SJSA1 (cell line): ENCODE data around the gene HHIPL1. TPM values are rescaled to one million over a fixed set of nuclear protein-coding genes. Genes with fewer than 3 reads are reported as not detected.

Source experiments
- DNase-seq, 2 experiments: peaks; one replicate each; pipeline ENCODE4 v3.0.0-alpha.2; 2015 to 2020; ENCODE audit warnings: low spot score in 2 of 2, low read depth in 1 of 2
- H3K27ac ChIP-seq: fragments of 250-450 bp; sonication (Bioruptor Pico); 2 replicates; pipeline ENCODE4 v1.5.1; 2020; ENCODE audit warnings: mild to moderate bottlenecking, moderate library complexity
- H3K27me3 ChIP-seq: fragments of 250-450 bp; sonication (Bioruptor Pico); replicated peaks from 2 replicates; pipeline ENCODE4 v1.5.1; 2020; ENCODE audit warnings: mild to moderate bottlenecking, moderate library complexity
- H3K36me3 ChIP-seq: fragments of 250-450 bp; sonication (Bioruptor Pico); 2 replicates; pipeline ENCODE4 v1.5.1; 2020; ENCODE audit warnings: mild to moderate bottlenecking
- H3K4me1 ChIP-seq: fragments of 250-450 bp; sonication (Bioruptor Pico); replicated peaks from 2 replicates; pipeline ENCODE4 v1.6.1; 2021; ENCODE audit warnings: mild to moderate bottlenecking
- H3K4me3 ChIP-seq: fragments of 250-450 bp; sonication (Bioruptor Pico); 2 replicates; pipeline ENCODE4 v1.5.1; 2020; ENCODE audit warnings: mild to moderate bottlenecking
- H3K9me3 ChIP-seq: fragments of 250-450 bp; sonication (Bioruptor Pico); replicated peaks from 2 replicates; pipeline ENCODE4 v1.5.1; 2020; ENCODE audit warnings: mild to moderate bottlenecking
- total RNA-seq: library from RNA; depleted of rRNA; stranded (reverse); fragments of >200 nt; shearing (Covaris generic); gene quantifications from 2 replicates; pipeline ENCODE4 v1.2.3, GENCODE V29; 2014; rRNA removed

The HHIPL1 gene
- 0.42 TPM in 1 of 2 replicates, not detected in the other for total RNA-seq

DNA sequence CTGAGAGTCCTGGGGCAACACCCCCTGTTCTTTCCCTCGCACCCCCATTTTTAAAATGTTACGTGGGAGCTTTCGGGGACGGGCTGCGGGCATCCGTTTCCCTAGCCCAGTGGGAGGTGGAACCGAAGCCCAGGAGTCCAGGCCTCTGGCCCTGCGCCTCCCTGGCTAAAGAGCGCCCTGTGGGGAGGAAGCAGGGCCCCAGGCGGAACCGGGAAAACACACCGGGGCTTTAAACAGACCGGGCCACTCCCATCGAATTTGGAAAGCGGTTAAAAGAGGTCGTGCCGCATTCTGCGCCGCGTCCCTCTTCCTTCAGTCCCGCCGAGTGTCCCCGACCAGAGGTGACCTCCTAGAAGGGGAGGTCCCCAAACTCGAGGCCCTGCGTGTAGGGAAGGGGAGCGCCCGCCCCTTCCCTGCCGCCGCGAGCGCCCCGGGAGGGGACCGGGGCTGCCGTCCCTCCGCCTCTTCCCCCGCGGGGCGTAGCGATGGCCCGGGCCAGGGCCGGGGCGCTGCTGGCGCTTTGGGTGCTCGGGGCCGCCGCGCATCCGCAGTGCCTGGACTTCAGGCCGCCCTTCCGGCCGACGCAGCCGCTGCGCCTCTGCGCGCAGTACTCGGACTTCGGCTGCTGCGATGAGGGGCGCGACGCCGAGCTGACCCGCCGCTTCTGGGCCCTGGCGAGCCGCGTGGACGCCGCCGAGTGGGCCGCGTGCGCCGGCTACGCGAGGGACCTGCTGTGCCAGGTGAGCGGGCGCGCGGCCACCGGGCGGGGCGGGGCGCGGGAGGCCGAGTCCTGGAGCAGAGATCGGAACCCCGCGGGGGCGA is at the start of gene HHIPL1:
Gene HHIPL1 (plus strand): TSS at position 407 of the 822 bp plus-strand sequence. CDS start 79 bp downstream, at position 486.
- Histone ChIP-seq H3K27ac (no peak within 1 kb of the TSS), H3K36me3 (no peaks in the 10 kb centered on the region), H3K4me3 (peak within 1 kb of the TSS; percentile 25), H3K4me1 (peaks cover 6% of the 10 kb centered on the region), H3K27me3 (peaks cover 6% of the 10 kb centered on the region; the same call in 1 of the 2 replicates), H3K9me3 (no peaks in the 10 kb centered on the region)
- no peak for DNase-seq

- H3K4me3 ChIP-seq = no peak overlapping the region
These were observed 49.4 kb upstream of the HHIPL1 start for GRCh38 chr14:99595524-99595923.

GRCh38 chr14:99596071-99596627 is 48.8 kb upstream of the HHIPL1 start:
- no peak overlapping the region for H3K4me3 ChIP-seq
- no peaks in the 10 kb centered on the region for H3K27me3 ChIP-seq
- no peak for DNase-seq
- peaks cover 28% of the 10 kb centered on the region for H3K4me1 ChIP-seq
- H3K9me3 ChIP-seq = no peaks in the 10 kb centered on the region
- H3K27ac ChIP-seq = no peak overlapping the region
- H3K36me3 ChIP-seq = peaks cover 12% of the 10 kb centered on the region

More at GRCh38 chr14:99595524-99595923, 49.4 kb upstream of the HHIPL1 start:
- H3K27ac ChIP-seq = peak overlapping the region; percentile 58
- H3K4me1 ChIP-seq = peaks cover 31% of the 10 kb centered on the region
- no peaks in the 10 kb centered on the region for H3K9me3 ChIP-seq
- no peaks in the 10 kb centered on the region for H3K27me3 ChIP-seq
- H3K36me3 ChIP-seq = peaks cover 10% of the 10 kb centered on the region
- DNase-seq = no peak

DNA sequence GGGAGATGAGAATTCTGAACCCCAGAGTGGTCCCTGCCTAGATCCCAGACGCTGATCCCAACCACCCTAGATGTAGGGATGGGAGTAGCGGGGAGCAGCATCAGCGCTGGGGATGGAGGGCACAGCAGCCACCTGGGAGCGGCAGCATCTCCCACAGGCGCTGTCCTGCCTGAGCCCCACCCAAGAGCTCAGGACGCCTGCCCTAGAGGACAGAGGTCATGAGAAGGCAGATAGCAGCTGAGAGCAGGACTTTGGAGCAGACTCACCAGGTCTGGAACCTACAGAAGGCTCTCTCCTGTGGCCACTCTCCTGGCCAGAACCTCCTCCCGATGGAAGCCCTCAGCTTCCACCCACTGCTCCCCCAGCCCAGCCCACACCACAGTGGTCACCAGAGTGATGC is 48.2 kb upstream of the HHIPL1 start:
- no peak for DNase-seq
- H3K9me3 ChIP-seq = no peaks in the 10 kb centered on the region
- H3K36me3 ChIP-seq = peaks cover 14% of the 10 kb centered on the region
- no peak overlapping the region for H3K4me3 ChIP-seq
- H3K27ac ChIP-seq = no peak overlapping the region
- no peaks in the 10 kb centered on the region for H3K27me3 ChIP-seq
- peaks cover 30% of the 10 kb centered on the region for H3K4me1 ChIP-seq

DNA sequence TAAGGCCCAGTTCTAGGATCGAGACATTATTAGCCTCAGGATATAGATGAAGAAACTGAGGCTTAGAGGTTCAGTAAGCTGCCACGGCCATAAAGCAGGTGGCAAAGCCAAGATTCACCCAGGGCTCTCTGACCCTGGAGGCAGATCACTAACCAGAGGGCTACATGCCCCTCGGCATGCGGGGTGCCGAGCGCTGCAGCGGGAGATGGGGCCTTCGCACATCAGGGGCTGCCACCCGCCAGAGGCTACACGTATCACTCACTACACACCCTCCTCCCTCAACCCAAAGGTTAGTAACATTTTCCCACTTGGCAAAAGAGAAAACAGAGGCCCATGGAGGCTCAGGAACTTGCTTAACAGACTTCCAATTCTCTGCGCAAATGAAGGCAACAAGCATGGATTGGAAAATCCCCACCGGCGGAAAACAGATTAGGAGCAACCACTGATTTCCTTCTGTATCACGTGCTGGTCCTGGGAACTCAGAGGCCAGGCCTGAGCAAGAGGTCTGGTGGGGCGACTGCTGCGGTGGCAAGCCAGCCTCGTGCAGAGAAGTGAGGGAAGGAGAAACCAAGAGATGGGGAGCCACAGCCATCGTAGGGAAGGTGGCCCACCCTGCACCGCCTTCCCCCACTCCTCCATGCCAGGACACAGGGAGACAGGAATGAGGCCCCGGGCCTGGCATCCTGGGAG is 46.9 kb upstream of the HHIPL1 start:
- H3K36me3 ChIP-seq = peaks cover 23% of the 10 kb centered on the region
- H3K4me3 ChIP-seq = no peak overlapping the region
- H3K4me1 ChIP-seq = peaks cover 42% of the 10 kb centered on the region
- H3K9me3 ChIP-seq = no peaks in the 10 kb centered on the region
- no peaks in the 10 kb centered on the region for H3K27me3 ChIP-seq
- no peak overlapping the region for H3K27ac ChIP-seq
- no peak for DNase-seq

GRCh38 chr14:99598774-99599173 is 46.2 kb upstream of the HHIPL1 start:
- Histone ChIP-seq H3K4me3 (no peak overlapping the region), H3K9me3 (0 out of 2 replicates have a peak, but pooled peaks cover 3% of the 10 kb centered on the region), H3K36me3 (peaks cover 26% of the 10 kb centered on the region), H3K27me3 (no peaks in the 10 kb centered on the region), H3K4me1 (peaks cover 48% of the 10 kb centered on the region), H3K27ac (no peak overlapping the region)
- no peak for DNase-seq

DNA sequence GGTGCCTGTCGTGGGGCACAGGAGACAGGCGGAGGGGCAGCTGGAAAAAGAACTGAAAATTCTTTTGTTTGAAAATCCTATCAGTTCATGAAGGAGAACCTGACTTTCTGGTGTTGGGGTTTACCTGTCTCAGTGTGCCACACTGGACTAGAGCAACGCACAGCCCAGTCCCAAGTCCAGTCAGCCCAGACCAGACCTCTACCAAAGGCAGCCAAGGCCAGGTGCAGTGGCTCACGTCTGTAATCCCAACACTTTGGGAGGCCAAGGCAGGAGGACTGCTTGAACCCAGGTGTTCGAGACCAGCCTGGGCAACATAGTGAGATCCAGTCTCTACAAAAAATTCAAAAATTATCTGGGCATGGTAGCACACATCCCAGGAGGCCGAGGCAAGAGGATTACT is 45.5 kb upstream of the HHIPL1 start:
- peaks cover 26% of the 10 kb centered on the region for H3K36me3 ChIP-seq
- H3K27ac ChIP-seq = no peak overlapping the region
- no peak overlapping the region for H3K4me3 ChIP-seq
- H3K4me1 ChIP-seq = peaks cover 47% of the 10 kb centered on the region
- 0 out of 2 replicates have a peak, but pooled peaks cover 3% of the 10 kb centered on the region for H3K9me3 ChIP-seq
- no peak for DNase-seq
- H3K27me3 ChIP-seq = no peaks in the 10 kb centered on the region

DNA sequence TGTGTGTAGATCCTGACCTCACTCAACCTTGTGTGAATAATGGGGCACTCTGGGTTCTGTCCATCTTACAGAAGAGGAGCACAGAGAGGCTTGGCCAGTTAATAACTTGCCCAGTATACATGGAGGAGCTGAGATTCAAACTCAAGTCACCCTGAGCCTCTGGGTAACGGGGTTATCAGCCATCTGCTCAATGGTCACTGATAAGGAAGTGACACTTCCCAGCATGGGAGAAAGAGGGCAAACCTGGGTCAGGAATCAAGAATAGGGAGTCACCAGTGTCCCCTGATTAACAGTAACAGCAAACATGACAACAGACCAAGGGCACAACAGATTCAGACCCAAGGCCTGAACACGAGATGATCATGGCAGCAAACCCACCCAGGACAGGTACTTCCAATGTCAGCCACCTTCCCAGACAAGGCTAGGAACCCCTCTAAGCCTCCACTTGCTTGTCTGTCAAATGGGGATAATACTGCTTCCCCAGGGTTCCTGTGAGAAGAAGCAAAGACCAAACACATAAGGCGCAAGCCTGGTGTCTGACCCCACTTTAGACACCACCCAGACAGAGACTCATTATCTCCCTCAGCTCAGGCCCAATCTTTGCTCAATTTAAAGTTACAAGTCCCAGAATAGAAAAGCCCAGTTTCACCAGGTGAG is 44.6 kb upstream of the HHIPL1 start:
- no peak for DNase-seq
- no peaks in the 10 kb centered on the region for H3K27me3 ChIP-seq
- H3K36me3 ChIP-seq = peaks cover 26% of the 10 kb centered on the region
- peaks cover 41% of the 10 kb centered on the region for H3K4me1 ChIP-seq
- no peak overlapping the region for H3K27ac ChIP-seq
- no peak overlapping the region for H3K4me3 ChIP-seq
- 0 out of 2 replicates have a peak, but pooled peaks cover 3% of the 10 kb centered on the region for H3K9me3 ChIP-seq

DNA sequence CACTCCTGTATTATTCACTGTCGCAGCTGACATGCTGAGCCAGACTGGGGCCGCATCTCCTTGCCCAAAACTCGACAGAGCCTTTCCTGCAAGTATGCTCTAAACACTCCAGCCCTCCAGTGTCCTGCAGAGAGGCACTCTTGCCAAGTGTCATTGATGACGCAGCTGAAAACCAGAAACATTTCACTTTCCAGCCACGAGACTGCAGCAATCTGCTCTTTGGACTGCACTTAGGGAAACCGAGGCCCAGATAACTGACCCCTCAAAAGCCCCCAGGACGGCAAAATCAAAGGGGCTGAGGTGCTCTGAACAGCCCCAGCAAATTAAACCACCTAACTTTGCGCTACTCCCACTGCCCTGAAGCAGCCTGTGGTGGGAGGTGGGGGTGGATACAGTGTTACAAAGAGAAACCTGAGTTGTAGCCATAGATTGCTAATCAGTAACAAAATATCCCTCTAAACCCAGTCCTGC is 43.5 kb upstream of the HHIPL1 start:
- Histone ChIP-seq H3K36me3 (peaks cover 26% of the 10 kb centered on the region), H3K27me3 (no peaks in the 10 kb centered on the region), H3K27ac (no peak overlapping the region), H3K4me3 (no peak overlapping the region; the same call in 1 of the 2 replicates), H3K9me3 (0 out of 2 replicates have a peak, but pooled peaks cover 3% of the 10 kb centered on the region), H3K4me1 (peaks cover 44% of the 10 kb centered on the region)
- DNase-seq = no peak

GRCh38 chr14:99602054-99602787 is 42.7 kb upstream of the HHIPL1 start:
- no peak for DNase-seq
- 0 out of 2 replicates have a peak, but pooled peaks cover 3% of the 10 kb centered on the region for H3K9me3 ChIP-seq
- peak overlapping the region; percentile 65 for H3K4me3 ChIP-seq
- H3K27me3 ChIP-seq = no peaks in the 10 kb centered on the region
- H3K4me1 ChIP-seq = peaks cover 44% of the 10 kb centered on the region
- H3K36me3 ChIP-seq = peaks cover 26% of the 10 kb centered on the region
- no peak overlapping the region for H3K27ac ChIP-seq

- Histone ChIP-seq H3K4me3 (peak overlapping the region; percentile 65), H3K27me3 (no peaks in the 10 kb centered on the region), H3K9me3 (0 out of 2 replicates have a peak, but pooled peaks cover 3% of the 10 kb centered on the region), H3K36me3 (peaks cover 26% of the 10 kb centered on the region), H3K27ac (no peak overlapping the region), H3K4me1 (peaks cover 44% of the 10 kb centered on the region)
- DNase-seq = no peak
These were observed 42.0 kb upstream of the HHIPL1 start for GRCh38 chr14:99602788-99603415.

- Histone ChIP-seq H3K9me3 (0 out of 2 replicates have a peak, but pooled peaks cover 3% of the 10 kb centered on the region), H3K36me3 (peaks cover 26% of the 10 kb centered on the region), H3K27me3 (no peaks in the 10 kb centered on the region), H3K4me3 (peak within 1 kb of the TSS; percentile 65), H3K4me1 (peaks cover 44% of the 10 kb centered on the region), H3K27ac (peak within 1 kb of the TSS; percentile 82)
- peak in 1 of 2 experiments; percentile 45 for DNase-seq
These were observed 41.3 kb upstream of the HHIPL1 start, which contains the start of gene CCDC85C for GRCh38 chr14:99603471-99604277. TSS of gene CCDC85C (minus strand) at chr14:99604207. CDS start at chr14:99603959, 248 bp downstream.
